Right lobe of liver (tissue), 6 donors: ENCODE results near the gene RNGTT. TPM values are rescaled to one million over a fixed set of nuclear protein-coding genes. Genes with fewer than 3 reads are reported as not detected.

Source experiments
- ATAC-seq, 4 donors: fragments of 200-7000 bp; cut with Tn5 transposase; one replicate each; pipeline ENCODE4 v1.9.1; 2020; ENCODE audit warnings: mild to moderate bottlenecking in 4 of 4, moderate library complexity in 4 of 4
- DNase-seq, 3 donors: peaks; one replicate each; pipeline ENCODE4 v3.0.0-alpha.2; 2020
- H3K27ac ChIP-seq, 3 donors: fragments of 200-600 bp; one replicate each; pipeline ENCODE4 v1.8.0; 2022
- H3K27me3 ChIP-seq, 2 donors: fragments of 200-600 bp; one replicate each; pipeline ENCODE4 v1.8.0; 2022
- H3K36me3 ChIP-seq, 4 donors: fragments of 200-600 bp; sonication (generic) in 1 of 4; one replicate each; pipeline versions ENCODE4 v1.5.1 to v1.8.0; 2017 to 2022; ENCODE audit warnings: control low read depth in 1 of 4
- H3K4me1 ChIP-seq, 4 donors: fragments of 200-600 bp; sonication (generic) in 1 of 4; one replicate each; pipeline versions ENCODE4 v1.5.1 to v1.8.0; 2017 to 2022; ENCODE audit warnings: control low read depth in 1 of 4
- H3K4me3 ChIP-seq, 3 donors: fragments of 200-600 bp; one replicate each; pipeline ENCODE4 v1.8.0; 2022
- H3K9me3 ChIP-seq, 4 donors: fragments of 200-600 bp; sonication (generic) in 1 of 4; one replicate each; pipeline versions ENCODE4 v1.5.1 to v1.8.0; 2017 to 2022; ENCODE audit warnings: control low read depth in 1 of 4
- POLR2A ChIP-seq: fragments of 450-650 bp; IDR thresholded peaks from one replicate; pipeline ENCODE4 v1.6.1; 2017; ENCODE audit warnings: antibody characterized with exemption, mild to moderate bottlenecking
- WGBS: methylation state at CpG from one replicate; pipeline ENCODE4 v1.1.6; 2018; ENCODE audit warnings: low coverage, low lambda C conversion rate; ENCODE audit not compliant: insufficient coverage; ENCODE audit errors: missing lambda C conversion rate; 5-methylcytosine and 5-hydroxymethylcytosine counted together
- intact Hi-C, 2 donors: fragments of 100-400 bp; cut with DNase I; formaldehyde crosslinking; loops; one replicate each; pipeline versions ENCODE4 v1.11.2 to v1.14.1; 2022
- total RNA-seq, 6 experiments: library from RNA; depleted of rRNA in 2 of 6; stranded (reverse); fragments of >200 nt in 2 of 6; fragmentation: NEBNext Ultra II Directional in 3 of 6; extraction: Animal tissue kit (Norgen Biotek cat#: 25700) in 3 of 6; gene quantifications; one replicate each; pipeline versions ENCODE4 v1.1.0 to v1.2.4, GENCODE V29; 2016 to 2023
- TF ChIP-seq, protein P1 (sequence below), 4 donors: fragments of 200-600 bp in 3 of 4; fragments of 450-650 bp in 1 of 4; IDR thresholded peaks; one replicate each; pipeline versions ENCODE4 v1.5.1 to v1.8.0; 2016 to 2022; ENCODE audit warnings: antibody characterized with exemption in 4 of 4, mild to moderate bottlenecking in 2 of 4
- donor health status: DM: no; HTN: yes; CAD: no.
- donor health status: DM: no; HTN: no; CAD: no.
- donor health status: DM: no; HTN: no; CAD: no.
- donor health status: DM: no; HTN: yes; CAD: no.
- donor health status: DM: no; HTN: yes; CAD: no.

RNGTT gene
- total RNA-seq, 6 experiments from 2014 or later = 5.7 to 11.2 (median 6.5) TPM

- ATAC-seq = peak in 1 of 4 donors; percentile 59
- intact Hi-C loops = no loop called here
- 71% methylated on average over 2 of the region's 2 CpGs for WGBS
- no peak for TF ChIP-seq POLR2A
- TF ChIP-seq, protein P1, sequence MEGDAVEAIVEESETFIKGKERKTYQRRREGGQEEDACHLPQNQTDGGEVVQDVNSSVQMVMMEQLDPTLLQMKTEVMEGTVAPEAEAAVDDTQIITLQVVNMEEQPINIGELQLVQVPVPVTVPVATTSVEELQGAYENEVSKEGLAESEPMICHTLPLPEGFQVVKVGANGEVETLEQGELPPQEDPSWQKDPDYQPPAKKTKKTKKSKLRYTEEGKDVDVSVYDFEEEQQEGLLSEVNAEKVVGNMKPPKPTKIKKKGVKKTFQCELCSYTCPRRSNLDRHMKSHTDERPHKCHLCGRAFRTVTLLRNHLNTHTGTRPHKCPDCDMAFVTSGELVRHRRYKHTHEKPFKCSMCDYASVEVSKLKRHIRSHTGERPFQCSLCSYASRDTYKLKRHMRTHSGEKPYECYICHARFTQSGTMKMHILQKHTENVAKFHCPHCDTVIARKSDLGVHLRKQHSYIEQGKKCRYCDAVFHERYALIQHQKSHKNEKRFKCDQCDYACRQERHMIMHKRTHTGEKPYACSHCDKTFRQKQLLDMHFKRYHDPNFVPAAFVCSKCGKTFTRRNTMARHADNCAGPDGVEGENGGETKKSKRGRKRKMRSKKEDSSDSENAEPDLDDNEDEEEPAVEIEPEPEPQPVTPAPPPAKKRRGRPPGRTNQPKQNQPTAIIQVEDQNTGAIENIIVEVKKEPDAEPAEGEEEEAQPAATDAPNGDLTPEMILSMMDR (IDR thresholded peaks at IDR 0.05) = no peak
- Histone ChIP-seq H3K9me3 (no peaks in the 10 kb centered on the region), H3K4me1 (peaks cover 0 to under 1% (median 0%) of the 10 kb centered on the region in 4 donors), H3K27me3 (no peaks in the 10 kb centered on the region), H3K27ac (no peak overlapping the region), H3K4me3 (no peak overlapping the region), H3K36me3 (no peaks in the 10 kb centered on the region)
- DNase-seq = no peak
These were observed 95.3 kb downstream of the RNGTT start for GRCh38 chr6:88867841-88868731.

DNA sequence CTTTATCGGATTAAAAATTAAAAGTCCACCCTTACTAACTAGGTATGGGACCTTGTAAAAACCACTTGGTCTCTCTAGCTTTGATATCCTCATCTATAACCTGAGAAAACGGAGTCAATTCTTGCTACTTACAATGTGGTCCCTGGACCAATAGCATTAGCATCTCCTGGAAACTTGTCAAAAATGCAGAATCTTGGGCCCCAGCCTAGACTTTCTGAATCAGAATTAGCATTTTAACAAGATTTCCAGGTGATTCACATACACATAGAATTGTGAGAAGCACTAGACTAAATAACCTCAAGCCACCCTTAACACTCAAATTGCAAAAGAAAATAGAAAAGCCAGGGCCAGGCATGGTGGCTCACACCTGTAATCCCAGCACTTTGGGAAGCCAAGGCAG lies 96.6 kb downstream of the RNGTT start:
- 96% methylated on average over 2 of the region's 2 CpGs for WGBS
- intact Hi-C loops = no loop called here
- Histone ChIP-seq H3K27me3 (no peaks in the 10 kb centered on the region), H3K9me3 (no peaks in the 10 kb centered on the region), H3K36me3 (peaks cover 0 to 4% (median 0%) of the 10 kb centered on the region in 4 donors), H3K4me1 (no peaks in the 10 kb centered on the region), H3K27ac (no peak overlapping the region), H3K4me3 (no peak overlapping the region)
- no peak for DNase-seq
- no peak for ATAC-seq
- TF ChIP-seq POLR2A = no peak
- TF ChIP-seq, protein P1 (IDR thresholded peaks at IDR 0.05) = no peak

DNA sequence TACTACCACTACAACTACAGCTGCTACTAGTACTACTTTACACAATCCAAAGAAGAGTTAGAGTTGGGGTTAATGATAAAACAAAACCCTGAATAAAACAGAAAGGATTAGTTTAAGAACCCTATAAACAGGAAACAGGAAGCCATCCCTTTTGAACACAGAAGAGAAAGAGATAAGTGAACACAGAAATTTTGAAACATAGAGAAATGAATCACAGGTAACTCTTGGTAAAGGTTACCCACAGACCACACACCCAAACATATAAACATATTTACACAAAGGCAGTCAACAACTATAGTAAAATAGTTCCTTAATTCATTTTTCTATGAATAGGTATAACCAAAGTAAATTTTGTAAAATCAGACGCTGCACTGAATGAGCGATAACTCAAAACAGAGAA lies 98.1 kb downstream of the RNGTT start:
- intact Hi-C loops = no loop called here
- ATAC-seq = no peak
- Histone ChIP-seq H3K4me3 (no peak overlapping the region), H3K9me3 (no peaks in the 10 kb centered on the region), H3K27ac (no peak overlapping the region), H3K4me1 (no peaks in the 10 kb centered on the region), H3K27me3 (no peaks in the 10 kb centered on the region), H3K36me3 (peaks cover 0 to 4% (median 0%) of the 10 kb centered on the region in 4 donors)
- 94% methylated on average over 2 of the region's 2 CpGs for WGBS
- no peak for TF ChIP-seq POLR2A
- TF ChIP-seq, protein P1 (IDR thresholded peaks at IDR 0.05) = no peak
- DNase-seq = no peak

DNA sequence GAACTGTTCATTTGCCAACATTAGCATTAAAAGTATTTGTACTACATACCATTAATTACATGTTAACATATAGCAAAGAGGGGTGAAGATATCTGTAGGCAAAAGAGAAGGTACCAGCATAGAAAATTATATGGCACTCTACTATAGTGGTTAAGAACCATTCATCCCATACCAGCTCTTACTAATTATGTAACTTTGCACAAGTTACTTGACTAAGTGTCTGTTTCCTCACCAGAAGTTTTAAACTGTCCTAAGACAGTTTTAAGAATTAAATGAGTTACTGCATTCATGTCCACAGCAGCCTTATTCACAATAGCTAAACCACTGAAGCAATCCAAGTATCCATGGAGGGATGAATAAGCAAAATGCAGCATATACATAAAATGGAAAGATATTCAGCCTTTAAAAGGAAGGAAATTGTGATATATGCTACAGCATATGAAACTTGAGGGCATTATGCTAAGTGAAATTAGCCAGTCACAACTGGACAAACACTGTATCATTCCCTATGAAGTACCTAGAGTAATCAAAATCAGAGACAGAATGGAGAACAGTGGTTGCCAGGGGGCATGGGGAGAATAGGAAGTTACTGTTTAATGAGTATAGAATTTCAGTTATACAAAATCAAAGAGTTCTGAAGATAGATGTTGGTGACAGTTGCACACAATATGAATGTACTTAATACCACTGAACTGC lies 98.9 kb downstream of the RNGTT start:
- TF ChIP-seq, protein P1 (IDR thresholded peaks at IDR 0.05) = no peak
- TF ChIP-seq POLR2A = no peak
- no peak overlapping the region for H3K27ac ChIP-seq
- ATAC-seq = no peak
- H3K36me3 ChIP-seq = peaks cover 0 to 4% (median 0%) of the 10 kb centered on the region in 4 donors
- intact Hi-C loops = no loop called here
- no peaks in the 10 kb centered on the region for H3K4me1 ChIP-seq
- no peak for DNase-seq
- H3K9me3 ChIP-seq = no peaks in the 10 kb centered on the region
- H3K4me3 ChIP-seq = no peak overlapping the region
- H3K27me3 ChIP-seq = no peaks in the 10 kb centered on the region
